RWPE2 (cell line): Measurements from ENCODE around the gene RGS12.

Experiments
- ATAC-seq: fragments of 200-7000 bp; cut with Tn5 transposase; 3 replicates; pipeline ENCODE4 v1.9.1; 2021; ENCODE audit warnings: low read depth
- DNase-seq: peaks from one replicate; pipeline ENCODE4 v3.0.0-alpha.2; 2020; ENCODE audit warnings: low spot score
- H3K27ac ChIP-seq: fragments of 450-650 bp; 2 replicates; pipeline ENCODE4 v1.5.1; 2017; ENCODE audit warnings: mild to moderate bottlenecking; ENCODE audit not compliant: poor library complexity, severe bottlenecking
- H3K27me3 ChIP-seq: fragments of 250-450 bp; sonication (Bioruptor Pico); 2 replicates; pipeline ENCODE4 v1.5.1; 2021; ENCODE audit warnings: mild to moderate bottlenecking, moderate library complexity; ENCODE audit not compliant: insufficient read depth, poor library complexity, severe bottlenecking
- H3K36me3 ChIP-seq: fragments of 250-450 bp; sonication (Bioruptor Pico); 2 replicates; pipeline ENCODE4 v1.5.1; 2020; ENCODE audit warnings: low read depth, mild to moderate bottlenecking, moderate library complexity
- H3K4me1 ChIP-seq: fragments of 250-450 bp; sonication (Bioruptor Pico); 2 replicates; pipeline ENCODE4 v1.5.1; 2021; ENCODE audit warnings: mild to moderate bottlenecking, moderate library complexity; ENCODE audit not compliant: insufficient read depth, poor library complexity, severe bottlenecking
- H3K4me3 ChIP-seq: fragments of 250-450 bp; sonication (Bioruptor Pico); 2 replicates; pipeline ENCODE4 v1.5.1; 2021; ENCODE audit warnings: mild to moderate bottlenecking, moderate library complexity; ENCODE audit not compliant: severe bottlenecking
- H3K9me3 ChIP-seq: fragments of 250-450 bp; sonication (Bioruptor Pico); 2 replicates; pipeline ENCODE4 v1.5.1; 2021; ENCODE audit warnings: mild to moderate bottlenecking, moderate library complexity; ENCODE audit not compliant: severe bottlenecking
- CTCF ChIP-seq: fragments of 450-650 bp; IDR thresholded peaks from one replicate; pipeline ENCODE4 v1.5.1; 2017; ENCODE audit warnings: mild to moderate bottlenecking, moderate library complexity; ENCODE audit not compliant: poor library complexity, severe bottlenecking

The RGS12 gene

GRCh38 chr4:3314706-3315260, 22.0 kb downstream of the RGS12 start:
- H3K9me3 ChIP-seq: no peaks in the 10 kb centered on the region
- DNase-seq: peak; percentile 29
- no peak overlapping the region for H3K27ac ChIP-seq
- no peaks in the 10 kb centered on the region for H3K36me3 ChIP-seq
- no peak for TF ChIP-seq CTCF
- no peak for ATAC-seq
- no peak overlapping the region for H3K4me3 ChIP-seq
- H3K27me3 ChIP-seq: no peaks in the 10 kb centered on the region
- H3K4me1 ChIP-seq: peaks cover 12% of the 10 kb centered on the region

DNA sequence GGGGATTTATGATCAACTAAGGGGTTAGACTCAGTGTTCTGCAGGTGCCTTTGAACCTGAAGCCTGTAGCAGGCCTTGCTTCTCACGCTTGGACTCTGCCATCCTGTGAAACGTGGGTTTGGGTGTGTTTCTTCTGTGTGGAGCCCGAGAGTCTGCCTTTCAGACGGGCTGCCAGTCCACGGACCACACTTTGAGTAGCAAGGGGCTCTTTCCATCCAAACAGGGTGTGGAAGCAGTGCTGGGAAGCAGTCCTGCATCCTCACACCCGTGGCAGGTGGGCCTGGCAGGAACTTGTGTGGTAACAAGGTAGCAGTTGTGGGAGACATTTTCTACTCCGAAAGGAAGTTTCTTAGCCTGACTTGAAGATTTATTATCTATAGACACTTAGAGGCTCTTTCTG, 22.7 kb downstream of the RGS12 start:
- Histone ChIP-seq H3K9me3 (no peaks in the 10 kb centered on the region), H3K4me1 (peaks cover 12% of the 10 kb centered on the region), H3K36me3 (no peaks in the 10 kb centered on the region), H3K4me3 (no peak overlapping the region), H3K27ac (no peak overlapping the region), H3K27me3 (no peaks in the 10 kb centered on the region)
- ATAC-seq (no peak), DNase-seq (peak; percentile 38)
- no peak for TF ChIP-seq CTCF

GRCh38 chr4:3316146-3316545, 23.3 kb downstream of the RGS12 start:
- H3K4me3 ChIP-seq: no peak overlapping the region
- H3K27ac ChIP-seq: no peak overlapping the region
- no peak for TF ChIP-seq CTCF
- no peak for ATAC-seq
- DNase-seq: peak; percentile 45
- no peaks in the 10 kb centered on the region for H3K36me3 ChIP-seq
- peaks cover 11% of the 10 kb centered on the region for H3K4me1 ChIP-seq
- H3K27me3 ChIP-seq: no peaks in the 10 kb centered on the region
- no peaks in the 10 kb centered on the region for H3K9me3 ChIP-seq

DNA sequence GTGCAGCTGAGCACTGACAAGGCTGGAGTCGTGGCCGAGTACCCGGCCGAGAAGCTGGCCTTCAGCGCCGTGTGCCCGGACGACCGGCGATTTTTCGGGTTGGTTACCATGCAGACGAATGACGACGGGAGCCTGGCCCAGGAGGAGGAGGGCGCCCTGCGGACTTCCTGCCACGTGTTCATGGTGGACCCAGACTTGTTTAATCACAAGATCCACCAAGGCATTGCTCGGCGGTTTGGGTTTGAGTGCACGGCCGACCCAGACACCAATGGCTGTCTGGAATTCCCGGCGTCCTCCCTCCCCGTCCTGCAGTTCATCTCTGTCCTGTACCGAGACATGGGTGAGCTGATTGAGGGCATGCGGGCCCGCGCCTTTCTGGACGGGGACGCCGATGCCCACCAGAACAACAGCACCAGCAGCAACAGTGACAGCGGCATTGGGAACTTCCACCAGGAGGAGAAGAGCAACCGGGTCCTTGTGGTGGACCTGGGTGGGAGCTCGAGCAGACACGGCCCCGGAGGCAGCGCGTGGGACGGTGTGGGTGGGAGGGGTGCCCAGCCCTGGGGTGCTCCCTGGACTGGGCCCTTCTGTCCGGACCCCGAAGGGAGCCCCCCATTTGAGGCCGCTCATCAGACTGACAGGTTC, 24.3 kb downstream of the RGS12 start:
- Histone ChIP-seq H3K4me1 (peaks cover 2% of the 10 kb centered on the region), H3K4me3 (no peak overlapping the region), H3K27me3 (no peaks in the 10 kb centered on the region), H3K27ac (no peak overlapping the region), H3K9me3 (no peaks in the 10 kb centered on the region), H3K36me3 (no peaks in the 10 kb centered on the region)
- ATAC-seq: no peak
- no peak for TF ChIP-seq CTCF
- no peak for DNase-seq

GRCh38 chr4:3317656-3318211, 24.9 kb downstream of the RGS12 start:
- Histone ChIP-seq H3K4me1 (no peaks in the 10 kb centered on the region), H3K9me3 (no peaks in the 10 kb centered on the region), H3K27ac (no peak overlapping the region), H3K36me3 (no peaks in the 10 kb centered on the region), H3K4me3 (no peak overlapping the region), H3K27me3 (no peaks in the 10 kb centered on the region)
- TF ChIP-seq CTCF: no peak
- DNase-seq (no peak), ATAC-seq (no peak)
